AG10803 (cell line): ENCODE measurements around the gene IKZF3.
"Not testable (repeated sequence)": the region's sequence is repeated elsewhere in the genome, so short reads cannot be mapped to it uniquely, and the experiment has no call there.

Experiments
- DNase-seq: peaks from one replicate; pipeline ENCODE4 v3.0.0; 2010; ENCODE audit warnings: low read depth
- H3K4me3 ChIP-seq: 2 replicates; pipeline ENCODE4 v1.5.1; 2011; ENCODE audit warnings: mild to moderate bottlenecking, low read length, control low read depth
- TF ChIP-seq, protein P1 (sequence below): conservative IDR thresholded peaks from 2 replicates; pipeline ENCODE4 v1.5.1; 2011; ENCODE audit warnings: mild to moderate bottlenecking, low read length, control low read depth, inconsistent platforms

Gene IKZF3

DNA sequence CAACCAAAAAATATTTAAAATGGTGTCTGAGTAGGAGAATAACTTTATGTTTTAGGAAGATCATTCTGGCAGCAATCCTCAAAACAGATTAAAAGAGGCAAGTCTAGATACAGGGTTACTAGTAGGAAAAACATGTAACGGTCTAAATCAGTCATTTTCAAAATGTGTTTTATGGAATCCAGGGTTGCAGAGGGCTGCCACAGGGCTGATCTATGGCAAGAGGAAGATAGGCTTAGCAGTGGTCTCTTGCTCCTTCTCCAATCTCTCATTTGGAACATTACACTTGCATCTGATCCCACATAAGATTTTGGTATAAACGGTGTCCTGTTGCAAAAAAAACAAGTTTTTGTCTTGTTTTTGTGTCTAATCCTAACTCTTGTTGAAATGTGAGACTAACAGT lies 9.2 kb downstream of the IKZF3 start:
- TF ChIP-seq, protein P1, sequence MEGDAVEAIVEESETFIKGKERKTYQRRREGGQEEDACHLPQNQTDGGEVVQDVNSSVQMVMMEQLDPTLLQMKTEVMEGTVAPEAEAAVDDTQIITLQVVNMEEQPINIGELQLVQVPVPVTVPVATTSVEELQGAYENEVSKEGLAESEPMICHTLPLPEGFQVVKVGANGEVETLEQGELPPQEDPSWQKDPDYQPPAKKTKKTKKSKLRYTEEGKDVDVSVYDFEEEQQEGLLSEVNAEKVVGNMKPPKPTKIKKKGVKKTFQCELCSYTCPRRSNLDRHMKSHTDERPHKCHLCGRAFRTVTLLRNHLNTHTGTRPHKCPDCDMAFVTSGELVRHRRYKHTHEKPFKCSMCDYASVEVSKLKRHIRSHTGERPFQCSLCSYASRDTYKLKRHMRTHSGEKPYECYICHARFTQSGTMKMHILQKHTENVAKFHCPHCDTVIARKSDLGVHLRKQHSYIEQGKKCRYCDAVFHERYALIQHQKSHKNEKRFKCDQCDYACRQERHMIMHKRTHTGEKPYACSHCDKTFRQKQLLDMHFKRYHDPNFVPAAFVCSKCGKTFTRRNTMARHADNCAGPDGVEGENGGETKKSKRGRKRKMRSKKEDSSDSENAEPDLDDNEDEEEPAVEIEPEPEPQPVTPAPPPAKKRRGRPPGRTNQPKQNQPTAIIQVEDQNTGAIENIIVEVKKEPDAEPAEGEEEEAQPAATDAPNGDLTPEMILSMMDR, result no peak

DNA sequence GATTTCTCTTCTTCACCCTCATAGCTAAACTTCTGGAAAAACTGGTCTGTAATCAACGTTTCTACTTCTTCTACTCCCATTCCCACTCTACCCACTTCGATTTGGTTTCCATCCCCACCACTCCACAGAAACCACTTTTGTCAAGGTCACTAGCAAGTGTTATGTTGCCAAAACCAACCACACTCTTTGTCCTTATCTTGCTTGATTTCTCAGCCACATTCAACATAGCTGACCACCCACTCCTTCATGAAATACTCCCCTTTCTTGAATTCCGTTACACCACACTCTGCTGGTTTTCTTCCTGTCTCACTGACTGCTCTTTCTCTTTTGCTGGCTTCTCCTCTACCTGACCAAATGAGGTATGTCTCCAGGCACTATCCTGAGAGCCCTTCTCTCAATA lies 11.9 kb downstream of the IKZF3 start:
- no peak overlapping the region for H3K4me3 ChIP-seq
- DNase-seq, result no peak
- TF ChIP-seq, protein P1, result no peak

More for the DNA sequence above, 9.2 kb downstream of the IKZF3 start:
- DNase-seq, result no peak
- H3K4me3 ChIP-seq, result no peak overlapping the region

DNA sequence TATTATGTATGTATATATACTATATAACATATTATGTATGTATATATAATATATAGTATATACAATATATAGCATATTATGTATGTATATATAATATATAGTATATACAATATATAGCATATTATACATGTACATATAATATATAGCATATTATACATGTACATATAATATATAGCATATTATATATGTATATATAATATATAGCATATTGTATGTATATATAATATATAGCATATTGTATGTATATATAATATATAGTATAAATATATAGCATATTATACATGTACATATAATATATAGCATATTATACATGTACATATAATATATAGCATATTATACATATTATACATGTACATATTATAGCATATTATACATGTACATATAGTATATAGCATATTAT lies 13.9 kb downstream of the IKZF3 start:
- H3K4me3 ChIP-seq, DNase-seq: not testable (repeated sequence)

DNA sequence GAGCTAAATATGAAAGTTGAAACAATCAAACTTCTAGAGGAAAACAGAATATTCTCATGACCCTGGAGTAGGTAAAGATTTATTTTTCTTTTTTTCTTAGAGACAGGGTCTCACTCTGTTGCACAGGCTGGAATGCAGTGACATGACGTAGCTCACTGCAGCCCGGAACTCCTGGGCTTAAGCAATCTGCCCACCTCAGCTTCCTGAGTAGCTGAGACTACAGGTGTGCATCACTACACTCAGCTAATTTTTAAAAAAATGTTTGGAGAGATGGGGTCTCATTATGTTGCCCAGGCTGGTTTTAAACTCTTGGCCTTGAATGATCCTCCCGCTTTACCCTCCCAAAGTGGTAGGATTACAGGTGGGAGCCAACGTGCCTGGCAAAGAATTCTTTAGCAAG lies 15.5 kb downstream of the IKZF3 start:
- TF ChIP-seq, protein P1, result no peak
- H3K4me3 ChIP-seq, result no peak overlapping the region
- DNase-seq, result no peak

DNA sequence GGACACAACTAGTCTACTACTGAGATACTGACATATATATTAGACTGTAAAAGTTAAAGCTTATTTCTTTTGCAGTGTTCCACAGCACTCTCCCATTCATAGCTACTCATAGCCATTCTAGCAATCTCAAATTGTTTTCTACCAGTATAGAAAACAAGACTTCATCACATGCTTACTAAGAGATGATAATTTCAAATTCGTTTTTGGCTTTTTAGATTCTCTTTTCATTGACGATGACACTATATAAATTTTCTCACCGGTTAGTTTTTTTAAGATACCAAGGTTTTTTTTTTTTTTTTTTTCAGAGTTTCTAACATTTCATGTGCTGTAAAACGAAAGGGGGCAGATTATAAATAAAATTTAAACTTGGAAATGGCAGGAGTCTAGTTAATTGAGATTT lies 17.9 kb downstream of the IKZF3 start:
- no peak overlapping the region for H3K4me3 ChIP-seq
- DNase-seq, result no peak
- TF ChIP-seq, protein P1, result no peak

DNA sequence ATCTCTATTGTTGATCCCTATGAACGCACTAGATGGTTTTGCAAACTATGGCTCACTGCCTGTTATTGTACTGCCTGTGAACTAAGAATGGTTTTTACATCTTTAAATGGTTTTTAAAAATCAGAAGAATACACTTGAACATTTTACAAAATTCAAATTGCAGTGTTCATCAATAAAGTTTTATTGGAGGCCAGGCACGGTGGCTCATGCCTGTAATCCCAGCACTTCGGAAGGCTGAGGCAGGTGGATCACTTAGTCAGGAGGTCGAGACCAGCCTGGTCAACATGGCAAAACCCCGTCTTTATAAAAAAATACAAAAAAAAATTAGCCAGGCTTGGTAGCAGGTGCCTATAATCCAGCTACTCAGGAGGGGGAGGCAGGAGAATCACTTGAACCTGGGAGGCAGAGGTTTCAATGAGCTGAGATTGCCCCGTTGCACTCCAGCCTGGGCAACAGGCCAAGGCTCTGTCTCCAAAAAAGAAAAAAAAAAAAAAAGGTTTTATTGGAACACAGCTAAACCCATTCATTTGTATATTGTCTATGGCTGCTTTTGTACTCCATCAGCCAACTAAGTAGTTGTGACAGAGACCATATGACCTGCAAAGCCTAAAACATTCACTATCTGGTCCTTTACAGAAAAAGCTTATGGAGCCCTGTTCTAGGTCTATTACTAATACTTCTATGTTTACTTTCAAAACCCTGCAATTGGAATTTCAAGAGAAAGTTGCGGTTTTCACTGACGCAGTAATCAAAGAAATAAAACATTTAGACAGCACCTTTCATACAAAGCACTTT lies 18.9 kb downstream of the IKZF3 start:
- no peak for DNase-seq
- TF ChIP-seq, protein P1, result no peak
- no peak overlapping the region for H3K4me3 ChIP-seq

DNA sequence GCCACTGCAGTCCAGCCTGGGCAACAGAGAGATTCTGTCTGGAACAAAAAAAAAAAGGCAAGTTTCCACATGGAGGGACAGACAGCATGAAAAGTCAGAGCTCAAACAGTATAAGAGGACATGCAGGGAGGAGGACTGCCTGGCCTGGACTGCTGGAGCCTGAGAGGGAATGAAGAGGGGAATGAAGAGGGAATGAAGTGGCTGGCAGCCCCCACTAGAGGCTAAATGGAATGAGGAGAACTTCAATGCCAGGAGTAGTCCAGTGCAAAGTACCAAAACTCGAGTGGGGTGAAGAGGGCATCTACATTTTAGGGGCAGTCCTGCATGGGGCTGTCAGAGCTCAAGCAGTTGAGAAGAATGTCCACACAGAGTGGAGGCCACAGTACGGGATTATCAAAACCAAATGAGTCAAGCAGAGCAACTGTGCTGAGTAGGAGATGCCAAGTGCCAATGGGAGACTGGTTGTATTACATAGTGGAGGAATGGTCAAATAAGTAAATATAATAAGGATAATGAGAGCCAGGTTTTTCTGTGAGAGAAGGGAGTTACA lies 22.9 kb downstream of the IKZF3 start:
- DNase-seq, result no peak
- TF ChIP-seq, protein P1, result no peak
- H3K4me3 ChIP-seq, result no peak overlapping the region
